HG03342 (cell line): ENCODE results near the gene DLEU7.

Experiments used
- ATAC-seq: cut with Tn5 transposase; IDR thresholded peaks from one replicate; pipeline ENCODE4 v1.9.1; 2021; ENCODE audit warnings: mild to moderate bottlenecking, moderate library complexity; ENCODE audit not compliant: unreplicated experiment

DLEU7 gene

DNA sequence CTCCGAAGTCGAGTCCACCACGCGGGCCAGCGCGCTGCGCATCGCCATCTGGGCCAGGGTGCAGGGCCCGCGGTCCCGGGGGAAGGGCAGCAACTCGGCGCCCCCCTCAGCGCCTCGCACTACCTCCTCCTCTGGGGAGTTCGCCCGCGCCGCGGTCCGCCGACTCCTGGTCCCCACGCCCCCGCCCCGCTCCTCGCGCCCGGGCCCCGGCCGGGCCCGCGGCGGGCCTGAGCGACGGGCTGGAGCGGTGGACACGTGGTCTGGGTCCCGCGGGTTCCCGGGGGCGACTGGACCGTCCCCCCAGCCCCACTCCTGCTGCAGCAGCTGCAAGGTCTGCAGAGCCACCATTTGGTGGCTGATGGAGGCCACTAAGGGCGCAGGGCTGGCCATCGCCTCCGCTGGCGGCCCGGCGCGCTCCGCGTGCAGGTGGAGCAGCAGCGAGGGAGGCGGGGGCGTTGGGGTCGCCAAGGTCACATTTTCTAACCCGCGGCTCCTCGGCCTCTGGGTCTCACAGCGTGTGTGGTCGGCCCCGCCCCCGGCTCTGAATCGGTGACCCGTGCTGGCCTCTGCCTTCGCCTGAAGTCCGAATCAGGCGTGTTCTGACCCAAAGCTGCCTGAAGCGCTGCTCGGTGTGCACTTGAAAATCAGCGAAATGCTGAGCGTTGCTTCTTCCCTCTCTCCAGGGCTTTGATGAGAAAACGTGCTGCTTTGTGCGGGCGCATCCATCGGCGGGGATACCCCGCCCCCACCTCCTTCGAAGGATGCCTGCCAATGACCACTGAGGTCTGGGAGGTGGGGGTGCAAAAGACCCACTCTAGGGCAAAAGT, at the start of gene DLEU7:
Gene DLEU7, minus strand, starts transcription at position 436 of the 827 bp plus-strand sequence. Its CDS starts 46 bp downstream, at position 390.
- ATAC-seq = no peak

DNA sequence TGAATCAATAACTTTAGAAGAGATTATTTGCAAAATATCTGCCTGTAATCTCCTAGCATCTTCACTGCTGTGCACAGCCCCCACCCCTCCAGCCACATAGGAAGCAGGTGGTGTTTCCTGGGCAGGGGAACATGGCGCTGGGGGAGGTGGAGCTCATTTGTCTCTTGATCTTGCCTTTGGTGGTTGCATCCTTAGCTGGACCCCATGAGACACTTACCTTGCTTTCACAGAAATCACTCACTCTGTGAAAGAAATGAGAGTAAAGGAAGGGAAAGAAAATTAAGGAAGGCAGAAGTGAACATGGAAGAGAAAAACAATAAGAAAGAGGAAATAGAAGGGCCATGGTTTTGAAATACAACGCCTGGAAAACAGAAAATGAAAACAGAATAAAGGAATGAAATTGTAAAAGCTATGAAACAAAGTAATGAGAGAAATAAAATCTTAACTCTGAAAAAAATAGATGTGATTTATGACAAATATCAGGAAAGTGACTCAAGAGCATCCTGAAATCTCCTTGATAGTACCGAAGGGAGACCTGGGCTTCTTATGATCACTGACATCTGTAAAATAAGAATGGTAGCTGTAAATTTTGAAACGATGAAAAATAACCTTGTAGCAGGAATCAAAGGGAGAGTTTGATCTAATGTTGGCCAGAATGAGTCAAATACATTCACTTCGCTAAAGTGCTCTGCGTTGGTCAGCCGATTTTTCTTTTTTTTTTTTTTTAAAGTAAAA, 48.9 kb upstream of the DLEU7 start:
- ATAC-seq = no peak

DNA sequence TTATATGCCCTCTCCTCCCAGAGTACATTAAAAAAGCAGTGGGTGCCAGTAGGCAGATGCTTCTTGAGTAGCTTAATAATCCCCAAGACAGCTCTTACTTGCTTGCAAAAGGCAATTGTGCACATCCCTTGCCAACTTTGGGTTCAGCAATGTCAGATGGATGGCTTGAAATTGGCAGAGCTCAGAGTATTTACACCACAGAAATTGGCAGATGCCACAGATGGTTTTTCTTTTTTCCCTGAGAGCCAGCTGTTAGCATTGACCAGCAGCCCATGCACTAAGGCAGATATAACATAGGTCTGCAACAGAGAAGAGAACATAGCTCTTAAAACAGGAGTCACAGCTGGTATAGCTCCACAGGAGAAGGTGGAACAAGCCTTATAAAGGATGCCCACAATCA, 47.7 kb upstream of the DLEU7 start:
- no peak for ATAC-seq

GRCh38 chr13:50889317-50889716, 45.8 kb upstream of the DLEU7 start:
- ATAC-seq = no peak

GRCh38 chr13:50888362-50888761, 44.9 kb upstream of the DLEU7 start:
- no peak for ATAC-seq

GRCh38 chr13:50887151-50887550, 43.7 kb upstream of the DLEU7 start:
- ATAC-seq = no peak

GRCh38 chr13:50884265-50884664, 40.8 kb upstream of the DLEU7 start:
- ATAC-seq = no peak

DNA sequence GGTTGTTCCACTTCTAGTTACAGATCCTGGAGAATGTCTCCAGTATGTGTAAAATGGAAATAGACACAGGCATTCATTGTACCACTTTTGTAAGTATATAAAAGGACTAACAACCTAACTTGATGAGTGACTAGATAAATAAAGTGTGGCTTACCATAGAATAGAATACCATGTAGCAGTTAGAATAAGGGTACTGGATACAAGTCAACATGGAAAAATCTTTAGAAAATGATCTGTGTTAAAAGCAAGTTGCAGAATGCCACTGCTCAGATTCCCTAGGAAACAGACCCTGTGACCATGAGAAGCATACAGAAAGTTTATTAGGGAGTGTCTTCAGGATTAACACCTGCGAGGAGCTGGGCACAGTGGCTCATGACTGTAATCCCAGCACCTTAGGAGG, 40.2 kb upstream of the DLEU7 start:
- no peak for ATAC-seq

DNA sequence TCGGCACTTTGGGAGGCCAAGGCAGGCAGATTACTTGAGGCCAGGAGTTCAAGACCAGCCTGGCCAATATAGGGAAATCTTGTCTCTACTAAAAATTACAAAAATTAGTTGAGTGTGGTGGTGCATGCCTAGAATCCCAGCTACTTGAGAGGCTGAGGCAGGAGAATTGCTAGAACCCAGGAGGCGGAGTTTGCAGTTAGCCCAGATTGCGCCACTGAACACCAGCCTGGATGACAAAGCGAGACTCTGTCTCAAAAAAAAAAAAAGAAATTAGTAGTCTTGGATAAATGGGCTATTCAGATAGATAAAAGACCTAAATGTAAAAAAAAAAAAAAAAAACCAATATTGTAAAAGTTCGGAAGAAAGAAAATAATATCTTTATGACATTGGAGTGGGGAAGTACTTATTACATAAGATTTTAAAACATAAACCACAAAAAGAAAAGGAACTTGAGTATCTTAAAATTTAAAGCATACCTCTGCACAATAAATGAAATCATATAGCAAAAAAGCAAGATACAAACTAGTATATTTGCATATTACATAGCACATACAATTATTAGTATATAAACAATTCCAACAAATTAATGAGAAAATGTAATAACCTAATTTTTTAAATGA, 39.4 kb upstream of the DLEU7 start:
- ATAC-seq = no peak

GRCh38 chr13:50873991-50874390, 30.5 kb upstream of the DLEU7 start:
- no peak for ATAC-seq

- ATAC-seq = no peak
Observed at GRCh38 chr13:50873467-50873866, 30.0 kb upstream of the DLEU7 start.

- no peak for ATAC-seq
Observed at GRCh38 chr13:50871405-50871804, 27.9 kb upstream of the DLEU7 start.

DNA sequence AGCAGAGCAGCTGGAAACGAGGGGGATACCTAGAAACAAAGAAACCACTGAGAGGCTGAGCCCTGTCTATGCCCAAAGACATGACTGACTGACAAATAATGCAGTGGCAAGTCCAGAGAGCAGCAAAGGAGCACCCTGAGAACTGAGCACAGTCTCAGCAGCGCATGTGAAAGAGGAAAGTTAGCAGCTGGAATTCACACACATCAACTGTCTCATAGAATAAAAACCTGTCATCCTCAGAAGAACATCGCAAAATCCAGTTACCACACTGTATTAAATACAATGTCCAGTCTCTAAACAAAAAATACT, 24.1 kb upstream of the DLEU7 start:
- no peak for ATAC-seq

DNA sequence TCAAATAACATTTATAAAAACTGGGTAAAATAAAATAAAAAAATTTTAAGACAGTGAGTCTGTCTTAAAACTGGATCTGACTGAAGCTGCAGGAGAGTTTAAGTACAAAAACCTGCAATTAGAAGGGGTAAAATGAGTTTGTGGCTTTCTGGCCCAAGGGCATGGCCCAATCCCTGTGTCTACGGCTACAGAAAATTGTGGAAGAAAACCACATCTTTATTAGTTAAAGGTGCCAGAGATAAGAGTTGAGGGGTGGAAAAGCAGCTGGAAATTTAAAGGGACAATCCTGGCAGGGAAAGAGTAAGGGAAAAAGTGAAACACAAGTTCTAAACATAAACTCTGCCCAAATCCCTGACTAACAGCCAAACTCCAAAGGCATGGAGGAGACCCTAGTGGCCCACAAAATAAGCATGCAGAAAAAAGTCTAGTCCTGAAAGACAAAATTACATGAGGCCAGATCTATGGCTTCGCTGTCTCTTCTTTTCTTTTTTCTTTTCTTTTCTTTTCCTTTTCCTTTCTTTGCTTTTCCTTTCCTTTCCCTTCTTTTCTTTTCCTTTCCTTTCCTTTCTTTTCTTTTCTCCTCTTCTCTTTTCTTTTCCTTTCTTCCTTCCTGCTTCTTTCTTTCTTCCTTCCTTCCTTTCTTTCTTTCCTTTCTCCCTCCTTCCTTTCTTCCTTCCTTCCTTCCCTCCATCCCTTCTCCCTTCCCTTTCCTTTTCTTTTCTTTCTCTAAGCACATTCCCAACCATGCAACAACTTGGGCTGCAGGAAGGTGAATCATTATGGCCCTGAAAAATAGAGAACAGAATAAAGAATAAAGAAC, 23.5 kb upstream of the DLEU7 start:
- ATAC-seq = no peak

DNA sequence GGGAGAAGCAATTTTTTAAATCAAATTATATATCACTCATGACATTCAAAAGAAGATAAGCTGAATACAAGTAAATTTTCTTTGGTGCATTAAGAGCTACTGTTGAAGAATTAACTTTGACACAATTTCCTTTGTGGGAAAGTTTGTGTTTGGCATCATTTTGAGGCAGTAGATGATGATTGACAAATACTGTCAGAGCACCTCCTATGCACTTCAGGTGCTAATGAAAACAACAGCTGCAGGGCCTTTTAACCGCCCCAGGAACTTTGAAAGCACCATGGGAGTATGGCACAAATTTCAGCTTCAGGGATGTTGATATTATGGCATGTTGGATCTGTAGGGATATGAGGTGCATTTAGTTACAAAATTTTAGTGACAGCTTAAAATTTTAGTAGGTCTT, 21.0 kb upstream of the DLEU7 start:
- no peak for ATAC-seq

- ATAC-seq = no peak
Observed at GRCh38 chr13:50855681-50856080, 12.2 kb upstream of the DLEU7 start.

- ATAC-seq = no peak
Observed at GRCh38 chr13:50850445-50850844, 7.0 kb upstream of the DLEU7 start.

DNA sequence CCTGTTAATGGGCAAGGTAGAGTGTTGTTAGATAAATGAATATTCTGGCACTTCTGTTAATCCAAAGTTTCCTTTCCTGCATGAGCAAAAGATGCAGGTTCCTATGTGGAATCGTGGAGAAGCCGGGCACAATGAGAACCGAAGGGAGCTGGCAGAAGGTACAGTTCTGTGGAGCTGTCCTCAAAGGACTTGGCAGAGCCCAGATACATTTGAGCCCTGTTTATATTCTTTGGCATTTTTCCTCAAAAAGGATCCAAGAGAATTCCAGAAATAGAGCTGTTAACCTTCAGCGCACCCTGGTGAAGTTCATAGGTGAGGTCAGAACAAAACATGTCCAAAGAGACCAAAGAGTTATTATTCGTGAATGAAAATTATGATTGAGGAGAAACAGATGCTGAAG, 4.0 kb upstream of the DLEU7 start:
- ATAC-seq = no peak

DNA sequence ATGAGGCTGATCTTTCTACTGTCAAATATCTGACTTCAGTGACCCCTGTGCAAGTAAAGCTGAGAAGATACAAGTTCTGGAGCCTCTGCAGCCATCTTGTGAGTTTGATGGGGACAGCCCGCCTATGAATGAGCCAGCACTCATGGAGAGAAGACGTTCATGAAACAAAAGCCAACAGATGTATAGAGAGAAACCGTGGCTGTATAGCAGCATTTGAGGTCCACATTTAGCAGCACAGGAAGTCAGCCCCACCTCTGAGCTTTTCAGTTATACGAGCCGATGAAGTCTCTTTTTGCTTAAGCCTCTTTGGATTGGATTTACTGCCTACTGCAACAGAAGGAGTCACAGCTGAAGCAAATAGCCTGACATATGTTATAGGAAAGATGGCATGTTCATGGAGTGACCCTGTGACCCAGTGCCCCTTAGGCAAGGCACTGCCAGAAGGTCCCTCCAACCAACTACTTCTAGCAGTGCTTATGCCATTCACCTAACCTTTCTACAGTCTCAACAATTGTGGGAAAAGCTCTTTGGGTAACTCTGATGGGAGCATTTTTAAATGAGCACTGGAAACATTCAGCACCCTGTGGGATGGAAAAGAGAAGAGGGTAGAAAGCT, 3.5 kb upstream of the DLEU7 start:
- ATAC-seq = no peak

DNA sequence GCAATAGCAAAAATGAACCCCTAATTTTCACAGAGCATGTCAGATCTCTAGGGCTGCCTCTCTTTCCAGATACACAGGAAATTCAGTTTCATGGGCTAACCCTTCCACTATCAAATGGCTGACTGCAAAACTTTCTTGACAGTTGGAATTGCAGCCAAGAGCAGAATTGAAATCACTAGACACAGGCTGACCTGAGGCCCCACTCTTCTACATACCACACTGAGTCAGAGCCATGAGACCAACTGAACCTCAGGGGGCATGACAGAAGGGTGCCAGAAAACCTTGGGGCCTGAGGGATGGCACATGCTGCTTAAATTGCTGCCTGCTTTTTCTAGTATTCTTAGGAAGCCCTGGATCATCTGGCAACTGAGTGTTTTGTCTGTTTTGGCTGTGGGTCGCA, 1.7 kb upstream of the DLEU7 start:
- no peak for ATAC-seq
